ENCODE data around the gene RMDN3.

RMDN3 gene

GRCh38 chr15:40693904-40694687, 61.0 kb downstream of the RMDN3 start:
- DNase-seq (ENCODE audit: low read depth): no peak

- peak; percentile 13 for DNase-seq (ENCODE audit: low read depth)
Measured at GRCh38 chr15:40691737-40692136, 63.3 kb downstream of the RMDN3 start.

GRCh38 chr15:40688932-40689799, 65.9 kb downstream of the RMDN3 start:
- DNase-seq (ENCODE audit: low read depth): peak; percentile 14
